ENCODE measurements around the gene STX11.

STX11 gene

GRCh38 chr6:144217797-144218196, 67.5 kb downstream of the STX11 start:
- Histone ChIP-seq H3K23ac (ENCODE audit: low read length in 2 of 2) (no peak overlapping the region), H3K4me3 (ENCODE audit: insufficient read depth in 1 of 2, low read depth in 1 of 2, low read length in 2 of 2) (no peak overlapping the region), H3K9me3 (ENCODE audit: control insufficient read depth, low read length) (peaks cover 8% of the 10 kb centered on the region), H3K36me3 (ENCODE audit: control insufficient read depth in 1 of 2, insufficient read depth in 2 of 2, low read depth in 1 of 2, low read length in 2 of 2) (no peaks in the 10 kb centered on the region), H4K91ac (ENCODE audit: low read length) (no peak overlapping the region), H3K4ac (ENCODE audit: low read depth in 1 of 2, low read length in 2 of 2) (no peak overlapping the region), H3K27ac (ENCODE audit: low read length, poor library complexity, severe bottlenecking) (no peak overlapping the region), H2BK15ac (ENCODE audit: low read depth, poor library complexity, severe bottlenecking) (no peak overlapping the region), H2AK5ac (ENCODE audit: low read length, severe bottlenecking) (no peak overlapping the region), H3K4me2 (ENCODE audit: low read length, poor library complexity, severe bottlenecking) (no peak overlapping the region), H2AFZ (ENCODE audit: low read depth, low read length) (no peak overlapping the region), H3K18ac (ENCODE audit: low read depth in 1 of 2, low read length in 2 of 2) (no peak overlapping the region), H2BK12ac (ENCODE audit: low read length in 2 of 2) (no peak overlapping the region), H2BK120ac (ENCODE audit: low read depth, low read length) (no peak overlapping the region), H4K8ac (ENCODE audit: low read length) (no peak overlapping the region), H3K27me3 (ENCODE audit: control insufficient read depth in 1 of 2, insufficient read depth in 1 of 2, low read length in 2 of 2) (no peaks in the 10 kb centered on the region), H3K79me1 (replicated peaks; ENCODE audit: low read length, poor library complexity, severe bottlenecking) (no peaks in the 10 kb centered on the region), H3K14ac (ENCODE audit: low read length in 2 of 2) (no peak overlapping the region), H3K4me1 (ENCODE audit: control insufficient read depth, insufficient read depth, low read depth, low read length) (peaks cover 17% of the 10 kb centered on the region), H3K9ac (ENCODE audit: low read length) (peak overlapping the region; percentile 91), H2BK5ac (ENCODE audit: low read depth, low read length, poor library complexity, severe bottlenecking) (no peak overlapping the region)
- no peak for DNase-seq

- no peak overlapping the region for H3K4me3 ChIP-seq (ENCODE audit: insufficient read depth in 1 of 2, low read depth in 1 of 2, low read length in 2 of 2)
- H3K4me2 ChIP-seq (ENCODE audit: low read length, poor library complexity, severe bottlenecking), result no peak overlapping the region
- H3K27ac ChIP-seq (ENCODE audit: low read length, poor library complexity, severe bottlenecking), result no peak overlapping the region
- no peak overlapping the region for H3K4ac ChIP-seq (ENCODE audit: low read depth in 1 of 2, low read length in 2 of 2)
- H3K9ac ChIP-seq (ENCODE audit: low read length), result no peak overlapping the region
- DNase-seq, result peak; percentile 64
- no peak overlapping the region for H2BK120ac ChIP-seq (ENCODE audit: low read depth, low read length)
- peaks cover 17% of the 10 kb centered on the region for H3K4me1 ChIP-seq (ENCODE audit: control insufficient read depth, insufficient read depth, low read depth, low read length)
- H3K79me1 ChIP-seq (replicated peaks; ENCODE audit: low read length, poor library complexity, severe bottlenecking), result no peaks in the 10 kb centered on the region
- no peak overlapping the region for H2BK5ac ChIP-seq (ENCODE audit: low read depth, low read length, poor library complexity, severe bottlenecking)
- H2AK5ac ChIP-seq (ENCODE audit: low read length, severe bottlenecking), result no peak overlapping the region
- H3K9me3 ChIP-seq (ENCODE audit: control insufficient read depth, low read length), result peaks cover 2% of the 10 kb centered on the region
- H4K8ac ChIP-seq (ENCODE audit: low read length), result no peak overlapping the region
- no peak overlapping the region for H3K18ac ChIP-seq (ENCODE audit: low read depth in 1 of 2, low read length in 2 of 2)
- H3K14ac ChIP-seq (ENCODE audit: low read length in 2 of 2), result no peak overlapping the region
- H2BK15ac ChIP-seq (ENCODE audit: low read depth, poor library complexity, severe bottlenecking), result no peak overlapping the region
- no peak overlapping the region for H3K23ac ChIP-seq (ENCODE audit: low read length in 2 of 2)
- WGBS, result 93% methylated on average over 3 of the region's 3 CpGs
- no peak overlapping the region for H2BK12ac ChIP-seq (ENCODE audit: low read length in 2 of 2)
- H2AFZ ChIP-seq (ENCODE audit: low read depth, low read length), result no peak overlapping the region
- no peak overlapping the region for H4K91ac ChIP-seq (ENCODE audit: low read length)
- no peaks in the 10 kb centered on the region for H3K27me3 ChIP-seq (ENCODE audit: control insufficient read depth in 1 of 2, insufficient read depth in 1 of 2, low read length in 2 of 2)
- H3K36me3 ChIP-seq (ENCODE audit: control insufficient read depth in 1 of 2, insufficient read depth in 2 of 2, low read depth in 1 of 2, low read length in 2 of 2), result no peaks in the 10 kb centered on the region
Measured at GRCh38 chr6:144219056-144219685, 68.9 kb downstream of the STX11 start.

GRCh38 chr6:144220031-144220790, 69.9 kb downstream of the STX11 start:
- H3K4me2 ChIP-seq (ENCODE audit: low read length, poor library complexity, severe bottlenecking), result no peak overlapping the region
- no peak overlapping the region for H2BK12ac ChIP-seq (ENCODE audit: low read length in 2 of 2)
- H2AFZ ChIP-seq (ENCODE audit: low read depth, low read length), result no peak overlapping the region
- H2BK15ac ChIP-seq (ENCODE audit: low read depth, poor library complexity, severe bottlenecking), result no peak overlapping the region
- peaks cover 14% of the 10 kb centered on the region for H3K4me1 ChIP-seq (ENCODE audit: control insufficient read depth, insufficient read depth, low read depth, low read length)
- H3K4ac ChIP-seq (ENCODE audit: low read depth in 1 of 2, low read length in 2 of 2), result no peak overlapping the region
- no peaks in the 10 kb centered on the region for H3K9me3 ChIP-seq (ENCODE audit: control insufficient read depth, low read length)
- no peak overlapping the region for H3K18ac ChIP-seq (ENCODE audit: low read depth in 1 of 2, low read length in 2 of 2)
- H3K79me1 ChIP-seq (replicated peaks; ENCODE audit: low read length, poor library complexity, severe bottlenecking), result no peaks in the 10 kb centered on the region
- H3K36me3 ChIP-seq (ENCODE audit: control insufficient read depth in 1 of 2, insufficient read depth in 2 of 2, low read depth in 1 of 2, low read length in 2 of 2), result no peaks in the 10 kb centered on the region
- no peak overlapping the region for H3K14ac ChIP-seq (ENCODE audit: low read length in 2 of 2)
- H4K91ac ChIP-seq (ENCODE audit: low read length), result no peak overlapping the region
- no peak overlapping the region for H2BK5ac ChIP-seq (ENCODE audit: low read depth, low read length, poor library complexity, severe bottlenecking)
- no peak for DNase-seq
- H4K8ac ChIP-seq (ENCODE audit: low read length), result no peak overlapping the region
- no peak overlapping the region for H2AK5ac ChIP-seq (ENCODE audit: low read length, severe bottlenecking)
- H2BK120ac ChIP-seq (ENCODE audit: low read depth, low read length), result no peak overlapping the region
- 90% methylated on average over 4 of the region's 5 CpGs for WGBS
- H3K9ac ChIP-seq (ENCODE audit: low read length), result no peak overlapping the region
- no peak overlapping the region for H3K27ac ChIP-seq (ENCODE audit: low read length, poor library complexity, severe bottlenecking)
- no peak overlapping the region for H3K4me3 ChIP-seq (ENCODE audit: insufficient read depth in 1 of 2, low read depth in 1 of 2, low read length in 2 of 2)
- no peak overlapping the region for H3K23ac ChIP-seq (ENCODE audit: low read length in 2 of 2)
- H3K27me3 ChIP-seq (ENCODE audit: control insufficient read depth in 1 of 2, insufficient read depth in 1 of 2, low read length in 2 of 2), result no peaks in the 10 kb centered on the region

GRCh38 chr6:144223686-144224085, 73.4 kb downstream of the STX11 start:
- no peaks in the 10 kb centered on the region for H3K36me3 ChIP-seq (ENCODE audit: control insufficient read depth in 1 of 2, insufficient read depth in 2 of 2, low read depth in 1 of 2, low read length in 2 of 2)
- no peak overlapping the region for H4K91ac ChIP-seq (ENCODE audit: low read length)
- no peak overlapping the region for H3K4ac ChIP-seq (ENCODE audit: low read depth in 1 of 2, low read length in 2 of 2)
- no peaks in the 10 kb centered on the region for H3K79me1 ChIP-seq (replicated peaks; ENCODE audit: low read length, poor library complexity, severe bottlenecking)
- no peak overlapping the region for H4K8ac ChIP-seq (ENCODE audit: low read length)
- no peak overlapping the region for H2BK12ac ChIP-seq (ENCODE audit: low read length in 2 of 2)
- H3K14ac ChIP-seq (ENCODE audit: low read length in 2 of 2), result no peak overlapping the region
- WGBS, result no CpG with 5 or more reads among the region's 2 CpGs
- H2BK5ac ChIP-seq (ENCODE audit: low read depth, low read length, poor library complexity, severe bottlenecking), result no peak overlapping the region
- DNase-seq, result no peak
- peak overlapping the region; percentile 64 for H3K9ac ChIP-seq (ENCODE audit: low read length)
- no peak overlapping the region for H2BK15ac ChIP-seq (ENCODE audit: low read depth, poor library complexity, severe bottlenecking)
- H3K27me3 ChIP-seq (ENCODE audit: control insufficient read depth in 1 of 2, insufficient read depth in 1 of 2, low read length in 2 of 2), result no peaks in the 10 kb centered on the region
- H3K4me1 ChIP-seq (ENCODE audit: control insufficient read depth, insufficient read depth, low read depth, low read length), result peaks cover 4% of the 10 kb centered on the region
- H3K4me2 ChIP-seq (ENCODE audit: low read length, poor library complexity, severe bottlenecking), result no peak overlapping the region
- no peak overlapping the region for H3K18ac ChIP-seq (ENCODE audit: low read depth in 1 of 2, low read length in 2 of 2)
- no peak overlapping the region for H3K27ac ChIP-seq (ENCODE audit: low read length, poor library complexity, severe bottlenecking)
- H2BK120ac ChIP-seq (ENCODE audit: low read depth, low read length), result no peak overlapping the region
- H3K4me3 ChIP-seq (ENCODE audit: insufficient read depth in 1 of 2, low read depth in 1 of 2, low read length in 2 of 2), result no peak overlapping the region
- H3K23ac ChIP-seq (ENCODE audit: low read length in 2 of 2), result no peak overlapping the region
- no peaks in the 10 kb centered on the region for H3K9me3 ChIP-seq (ENCODE audit: control insufficient read depth, low read length)
- no peak overlapping the region for H2AK5ac ChIP-seq (ENCODE audit: low read length, severe bottlenecking)
- H2AFZ ChIP-seq (ENCODE audit: low read depth, low read length), result no peak overlapping the region

All from mesenchymal stem cell (in vitro differentiated cells and primary cell).